GM12875 (cell line): ENCODE measurements around the gene EEIG1.
A peak's percentile ranks its signal among the peaks of the same experiment; 100 is the strongest.

Experiments
- H3K4me3 ChIP-seq: one replicate; pipeline ENCODE4 v1.5.1; 2011; ENCODE audit warnings: low read depth, low read length, control low read depth
- TF ChIP-seq, protein P1 (sequence below): IDR thresholded peaks from 2 replicates; pipeline ENCODE4 v1.5.1; 2011; ENCODE audit warnings: low read depth, mild to moderate bottlenecking, control low read depth, inconsistent platforms, low read length, moderate library complexity, borderline replicate concordance; ENCODE audit not compliant: insufficient read depth

The EEIG1 gene

DNA sequence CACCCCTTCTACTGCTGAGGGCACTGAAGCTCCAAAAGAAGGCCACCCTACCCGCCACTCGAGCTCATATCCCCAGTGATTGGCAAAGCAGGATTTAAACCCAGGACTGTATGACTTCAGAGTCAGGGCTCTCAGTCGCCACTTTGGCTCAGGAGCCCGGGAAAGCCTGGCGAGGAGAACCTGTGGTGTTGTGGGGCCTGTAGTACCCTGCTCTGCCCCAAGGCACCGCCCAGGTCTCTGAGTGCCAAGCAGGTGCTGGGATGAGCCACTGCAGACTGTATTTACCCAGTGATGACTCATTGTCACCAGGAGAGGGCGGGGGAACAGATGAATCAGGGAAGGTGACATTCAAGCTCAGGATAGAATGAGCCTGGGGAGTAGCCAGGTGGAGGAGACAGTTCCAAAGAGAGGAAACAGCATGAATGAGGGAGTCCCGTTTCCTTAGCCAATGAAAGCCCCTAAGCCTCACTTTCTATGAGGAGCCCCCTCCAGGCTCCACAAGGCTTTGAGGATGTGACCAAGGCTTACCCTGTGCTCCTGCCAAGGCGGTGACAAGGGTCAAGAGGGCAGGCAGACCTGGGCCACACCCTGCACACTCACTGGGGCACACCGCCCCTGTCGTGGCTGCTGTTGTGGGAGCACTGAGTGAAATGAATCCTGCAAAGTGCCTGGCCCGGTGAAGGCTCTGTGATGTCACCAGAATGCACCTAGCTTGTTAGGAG, 25.3 kb downstream of the EEIG1 start:
- TF ChIP-seq, protein P1, sequence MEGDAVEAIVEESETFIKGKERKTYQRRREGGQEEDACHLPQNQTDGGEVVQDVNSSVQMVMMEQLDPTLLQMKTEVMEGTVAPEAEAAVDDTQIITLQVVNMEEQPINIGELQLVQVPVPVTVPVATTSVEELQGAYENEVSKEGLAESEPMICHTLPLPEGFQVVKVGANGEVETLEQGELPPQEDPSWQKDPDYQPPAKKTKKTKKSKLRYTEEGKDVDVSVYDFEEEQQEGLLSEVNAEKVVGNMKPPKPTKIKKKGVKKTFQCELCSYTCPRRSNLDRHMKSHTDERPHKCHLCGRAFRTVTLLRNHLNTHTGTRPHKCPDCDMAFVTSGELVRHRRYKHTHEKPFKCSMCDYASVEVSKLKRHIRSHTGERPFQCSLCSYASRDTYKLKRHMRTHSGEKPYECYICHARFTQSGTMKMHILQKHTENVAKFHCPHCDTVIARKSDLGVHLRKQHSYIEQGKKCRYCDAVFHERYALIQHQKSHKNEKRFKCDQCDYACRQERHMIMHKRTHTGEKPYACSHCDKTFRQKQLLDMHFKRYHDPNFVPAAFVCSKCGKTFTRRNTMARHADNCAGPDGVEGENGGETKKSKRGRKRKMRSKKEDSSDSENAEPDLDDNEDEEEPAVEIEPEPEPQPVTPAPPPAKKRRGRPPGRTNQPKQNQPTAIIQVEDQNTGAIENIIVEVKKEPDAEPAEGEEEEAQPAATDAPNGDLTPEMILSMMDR: peak; percentile 65
- H3K4me3 ChIP-seq: no peak overlapping the region

DNA sequence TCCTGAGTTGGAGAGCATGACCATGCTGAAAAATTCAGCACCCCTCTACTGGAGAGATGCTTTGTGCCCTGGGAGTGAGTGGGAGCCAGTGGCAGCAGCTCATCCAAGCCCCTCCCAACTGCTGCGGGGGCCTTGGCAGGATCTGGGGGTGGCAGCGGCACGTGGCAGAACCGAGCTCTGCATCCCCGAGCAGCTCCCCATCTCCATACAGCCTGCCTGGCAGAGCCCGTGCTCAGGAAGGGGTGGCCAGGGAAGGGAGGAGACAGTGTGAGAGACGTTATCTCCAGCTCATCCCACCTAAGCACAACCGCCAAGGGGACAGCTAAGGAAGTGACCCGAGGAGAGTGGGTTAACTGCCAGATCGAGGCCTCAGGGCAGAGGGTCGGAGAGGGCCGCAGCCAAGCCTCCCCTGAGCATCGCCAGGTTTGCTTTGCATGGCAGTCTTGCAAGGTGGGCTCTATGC, 25.9 kb downstream of the EEIG1 start:
- TF ChIP-seq, protein P1: no peak
- H3K4me3 ChIP-seq: no peak overlapping the region

DNA sequence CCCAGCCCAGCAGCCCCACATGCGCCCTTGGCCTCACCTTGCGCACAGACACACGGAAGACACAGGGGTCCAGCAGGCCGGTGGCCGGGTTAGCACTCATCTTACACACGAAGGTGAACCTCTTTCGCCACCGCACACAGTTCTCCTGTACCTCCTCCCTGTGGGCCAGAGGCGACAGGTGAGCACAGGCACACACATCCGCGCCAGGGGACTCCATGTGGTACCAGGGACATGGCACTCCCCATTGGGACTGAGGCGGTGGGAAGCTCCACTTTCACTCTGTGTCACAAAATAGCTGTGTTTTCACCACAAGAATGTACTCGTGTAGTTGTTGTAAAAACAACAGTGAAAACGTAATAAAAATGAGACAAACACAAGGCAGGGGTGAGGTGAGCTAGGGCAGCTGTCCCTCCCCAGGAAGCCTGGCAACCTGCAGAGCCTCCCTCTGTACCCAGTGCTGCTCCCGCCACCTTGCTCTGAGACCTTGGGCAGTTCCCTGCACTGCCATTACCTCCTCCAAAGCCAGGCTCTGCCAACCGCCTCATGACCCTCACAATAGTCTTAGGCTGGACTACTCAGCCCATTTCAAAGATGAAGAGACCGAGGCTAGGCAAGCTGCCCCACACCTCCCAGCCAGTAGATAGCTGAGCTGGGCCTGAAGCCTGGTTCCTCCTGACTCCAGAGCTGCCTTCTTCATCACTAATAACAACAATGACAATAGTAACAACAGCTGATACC, 26.9 kb downstream of the EEIG1 start:
- no peak overlapping the region for H3K4me3 ChIP-seq
- TF ChIP-seq, protein P1: no peak

DNA sequence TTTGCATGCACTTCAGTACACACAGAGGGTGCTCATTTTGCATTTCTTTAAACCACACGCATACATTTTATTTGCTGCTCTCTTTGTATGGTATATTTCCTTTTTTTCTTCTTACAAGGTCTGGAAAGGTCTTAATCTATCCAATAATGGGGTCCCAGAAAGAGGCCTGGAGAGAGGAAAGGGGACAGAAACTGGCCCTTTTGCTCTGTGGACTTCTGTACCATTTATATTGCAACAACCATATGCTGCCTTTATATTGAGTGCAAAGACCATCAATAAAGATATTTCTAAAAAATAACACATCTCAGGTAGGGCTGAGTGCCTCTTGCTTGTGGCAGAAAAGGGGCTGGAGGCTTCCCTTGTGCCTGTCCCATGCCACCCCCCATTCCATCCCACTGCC, 27.6 kb downstream of the EEIG1 start:
- TF ChIP-seq, protein P1: no peak
- no peak overlapping the region for H3K4me3 ChIP-seq

DNA sequence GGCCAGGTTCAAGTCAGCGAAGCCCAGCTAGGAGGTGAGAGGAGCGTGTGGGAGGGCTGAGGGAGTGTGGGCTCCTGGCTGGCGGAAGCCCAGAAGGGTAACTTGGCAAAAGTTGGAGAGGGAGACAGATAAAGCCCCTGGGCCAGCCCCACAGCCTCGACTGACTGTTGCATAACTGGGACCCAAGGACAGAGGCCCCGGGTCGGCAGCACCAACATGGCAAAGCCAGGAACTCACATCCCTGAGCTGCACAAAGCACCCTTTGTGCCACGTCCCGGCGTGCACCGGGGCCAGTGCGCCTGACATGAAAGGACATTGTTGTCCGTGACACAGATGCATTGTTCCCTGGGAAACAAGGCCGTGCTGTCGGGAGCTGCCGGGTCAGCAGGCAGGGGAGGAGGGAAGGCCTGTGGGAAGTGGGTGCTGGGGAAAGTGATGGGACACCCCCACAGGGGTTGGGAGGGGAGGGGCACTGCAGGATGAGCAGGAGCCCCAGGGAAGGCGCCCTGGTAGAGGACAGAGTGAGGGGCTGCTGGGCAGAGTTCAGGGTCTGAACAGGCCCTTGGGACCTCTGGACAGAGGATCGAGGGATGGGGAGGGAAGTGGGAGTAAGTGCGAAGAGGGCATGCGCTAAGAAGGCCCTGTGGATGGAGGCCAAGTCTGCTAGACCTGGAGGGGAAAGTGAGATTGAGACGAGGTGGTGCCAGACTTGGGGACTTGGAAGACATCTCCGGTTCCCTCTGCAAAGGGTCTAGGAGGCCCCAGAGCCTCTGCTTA, 30.1 kb downstream of the EEIG1 start:
- H3K4me3 ChIP-seq: no peak overlapping the region
- TF ChIP-seq, protein P1: no peak

DNA sequence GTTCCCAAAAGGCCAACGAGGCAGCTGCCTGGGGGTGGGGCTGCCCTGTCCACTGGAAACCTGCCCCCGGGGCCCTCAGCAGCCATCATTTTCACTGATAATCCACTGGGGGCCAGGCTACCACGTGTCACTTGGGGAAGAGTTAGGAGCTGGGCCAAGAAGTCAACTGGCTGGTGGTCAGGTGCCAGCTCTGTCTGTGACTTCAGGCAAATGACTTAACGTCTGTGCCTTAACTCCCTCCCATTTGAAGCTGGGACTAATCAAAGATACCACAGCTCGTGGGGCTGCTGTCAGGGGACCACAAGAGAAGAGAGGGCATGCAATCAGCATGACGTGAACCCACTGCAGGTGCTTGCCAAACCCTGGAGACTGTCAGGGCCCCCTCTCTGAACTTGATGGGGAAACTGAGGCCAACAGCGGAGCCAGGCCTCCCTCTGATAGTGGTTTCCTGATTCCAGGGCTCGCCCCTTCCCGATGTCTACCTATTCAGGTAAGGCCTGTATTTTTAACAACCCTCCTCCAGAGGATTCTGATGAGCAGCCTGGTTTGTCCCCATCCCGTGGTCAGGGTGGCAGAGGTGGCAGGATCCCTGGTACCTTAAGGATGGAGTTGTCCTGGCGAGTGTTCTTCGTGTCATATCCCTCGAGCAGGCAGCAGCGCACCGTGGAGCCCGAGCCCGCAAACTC, 30.8 kb downstream of the EEIG1 start:
- TF ChIP-seq, protein P1: no peak
- no peak overlapping the region for H3K4me3 ChIP-seq
